Spleen (tissue), 7 donors: ENCODE measurements around the gene EFCAB11.

Source experiments
- CTCF ChIP-seq, 11 experiments: fragments of 200-600 bp in 7 of 11; fragments of 450-650 bp in 4 of 11; sonication (generic) in 4 of 11; IDR thresholded peaks in 8 of 11; conservative IDR thresholded peaks in 3 of 11; 1 replicate in 7 of 11; 2 replicates in 4 of 11; pipeline versions ENCODE4 v1.4.0 to v1.8.0; 2016 to 2021; ENCODE audit warnings: antibody characterized with exemption in 11 of 11, inconsistent platforms in 4 of 11, mild to moderate bottlenecking in 1 of 11
- POLR2A ChIP-seq, 3 donors: fragments of 450-650 bp; IDR thresholded peaks; one replicate each; pipeline ENCODE4 v1.5.1; 2017; ENCODE audit warnings: antibody characterized with exemption in 3 of 3, mild to moderate bottlenecking in 1 of 3
- POLR2AphosphoS5 ChIP-seq, 3 donors: sonication (generic); formaldehyde crosslinking; IDR thresholded peaks; one replicate each; pipeline ENCODE4 v1.5.1; 2017; ENCODE audit warnings: antibody characterized with exemption in 3 of 3
- donor health status: DM: no; HTN: no; CAD: no; lungs with moderate emphysema.
- donor health status: DM: no; HTN: no; CAD: no.
- donor health status: DM: no; HTN: no; CAD: no.

- TF ChIP-seq CTCF (IDR thresholded peaks at IDR 0.05 in 8 of 11, conservative IDR thresholded peaks at IDR 0.05 in 3 of 11) (no peak), POLR2A (IDR thresholded peaks at IDR 0.05) (no peak), POLR2AphosphoS5 (IDR thresholded peaks at IDR 0.05) (no peak)
Measured at GRCh38 chr14:89891055-89891454, 63.5 kb downstream of the EFCAB11 start.
